Stimulated activated CD8-positive, alpha-beta memory T cell treated with anti-CD3 and anti-CD28 coated beads, Interleukin-4, amount 100 ng/mL, for 48 hours (primary cell): ENCODE measurements around the gene NAT9.

Experiments
- DNase-seq: peaks from one replicate; pipeline ENCODE4 v3.0.0-alpha.2; 2020

The NAT9 gene

DNA sequence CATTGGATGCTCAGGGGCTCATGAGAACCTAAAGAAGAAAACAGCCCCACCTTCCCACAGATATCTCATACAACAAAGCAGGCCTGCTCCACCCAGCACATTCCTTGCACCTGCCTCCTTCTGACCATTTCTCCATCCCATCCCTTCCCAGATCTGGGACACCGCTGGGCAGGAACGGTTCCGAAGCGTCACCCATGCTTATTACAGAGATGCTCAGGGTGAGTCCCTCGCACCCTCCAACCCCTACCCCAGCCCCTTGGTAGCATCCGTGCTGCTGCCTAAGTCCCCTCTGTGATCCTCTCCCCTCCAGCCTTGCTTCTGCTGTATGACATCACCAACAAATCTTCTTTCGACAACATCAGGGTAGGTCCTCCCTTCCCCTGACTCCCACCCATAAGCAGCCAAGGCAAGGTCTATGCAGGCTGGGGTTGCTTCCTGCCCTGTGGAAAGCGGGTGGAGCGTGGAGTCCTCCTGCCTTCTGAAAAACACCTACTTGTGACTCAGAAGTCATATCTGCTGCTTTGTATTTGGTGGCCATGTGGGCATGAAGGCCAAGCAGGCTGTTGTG, 33.1 kb downstream of the NAT9 start:
- no peak for DNase-seq

- peak; percentile 64 for DNase-seq
These were observed 34.0 kb downstream of the NAT9 start for GRCh38 chr17:74742153-74742515.

GRCh38 chr17:74740641-74741387, 35.3 kb downstream of the NAT9 start:
- DNase-seq = no peak

GRCh38 chr17:74740173-74740572, 36.0 kb downstream of the NAT9 start:
- no peak for DNase-seq

- no peak for DNase-seq
These were observed 36.8 kb downstream of the NAT9 start for GRCh38 chr17:74739227-74739831.

GRCh38 chr17:74738051-74738996, 37.8 kb downstream of the NAT9 start:
- peak; percentile 84 for DNase-seq

GRCh38 chr17:74737299-74738050, 38.7 kb downstream of the NAT9 start:
- DNase-seq = peak; percentile 66

- DNase-seq = peak; percentile 59
These were observed 39.4 kb downstream of the NAT9 start, which contains the start of gene RAB37 for GRCh38 chr17:74736513-74737298. RAB37 (plus strand) TSS chr17:74737256; CDS start chr17:74737273, 17 bp downstream.

DNA sequence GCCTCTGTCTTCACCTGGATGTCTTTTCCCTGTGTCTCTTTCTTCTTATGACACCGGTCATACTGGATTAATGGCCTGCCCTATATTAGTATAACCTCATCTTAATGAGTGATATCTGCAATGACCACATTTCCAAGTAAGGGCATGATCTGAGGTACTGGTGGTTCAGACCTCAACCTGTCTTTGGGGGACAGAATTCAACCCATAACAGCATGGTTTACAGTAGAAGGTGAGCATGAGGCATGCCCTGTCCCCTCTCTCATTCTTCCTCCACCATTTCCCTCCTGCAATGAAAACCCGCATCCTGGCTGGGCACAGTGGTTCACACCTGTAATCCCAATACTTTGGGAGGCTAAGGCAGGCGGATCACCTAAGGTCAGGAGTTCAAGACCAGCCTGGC, 41.9 kb downstream of the NAT9 start:
- no peak for DNase-seq

GRCh38 chr17:74733365-74734122, 42.6 kb downstream of the NAT9 start:
- no peak for DNase-seq

DNA sequence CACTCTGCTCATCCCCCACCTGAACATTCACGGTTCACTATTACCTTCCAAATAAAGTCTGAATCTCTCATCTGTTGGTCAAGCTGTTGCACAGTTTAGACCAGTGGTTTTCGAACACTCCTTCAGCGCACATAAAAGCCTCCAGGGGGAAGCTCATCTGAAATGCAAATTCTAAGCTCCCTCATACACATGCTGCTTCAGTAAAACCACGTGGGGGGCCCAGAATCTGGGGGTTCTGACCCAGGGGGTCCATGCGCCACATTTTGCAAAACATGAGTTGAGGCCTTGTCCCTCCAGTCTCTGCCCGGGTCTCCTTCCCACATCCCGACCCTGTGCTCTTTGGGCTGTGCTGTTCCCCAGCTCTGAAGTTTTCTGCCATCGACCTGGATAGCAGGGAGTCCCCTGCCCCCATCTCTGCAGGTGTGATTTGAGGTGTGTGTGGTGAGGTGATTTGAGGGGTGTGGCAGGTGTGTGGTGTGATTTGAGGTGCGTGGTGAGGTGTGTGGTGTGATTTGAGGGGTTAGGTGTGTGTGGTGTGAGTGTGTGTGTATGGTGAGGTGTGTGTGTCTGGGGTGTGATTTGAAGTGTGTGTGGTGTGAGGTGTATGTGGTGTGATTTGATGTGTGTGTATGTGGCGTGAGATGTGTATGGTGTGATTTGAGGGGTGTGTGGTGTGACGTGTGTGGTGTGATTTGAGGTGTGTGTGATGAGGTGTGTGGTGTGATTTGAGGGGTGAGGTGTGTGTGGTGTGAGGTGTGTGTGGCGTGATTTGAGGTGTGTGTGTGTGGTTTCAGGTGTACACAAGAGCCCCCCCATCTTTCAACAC, 43.9 kb downstream of the NAT9 start:
- no peak for DNase-seq

GRCh38 chr17:74731347-74731605, 44.9 kb downstream of the NAT9 start:
- no peak for DNase-seq

DNA sequence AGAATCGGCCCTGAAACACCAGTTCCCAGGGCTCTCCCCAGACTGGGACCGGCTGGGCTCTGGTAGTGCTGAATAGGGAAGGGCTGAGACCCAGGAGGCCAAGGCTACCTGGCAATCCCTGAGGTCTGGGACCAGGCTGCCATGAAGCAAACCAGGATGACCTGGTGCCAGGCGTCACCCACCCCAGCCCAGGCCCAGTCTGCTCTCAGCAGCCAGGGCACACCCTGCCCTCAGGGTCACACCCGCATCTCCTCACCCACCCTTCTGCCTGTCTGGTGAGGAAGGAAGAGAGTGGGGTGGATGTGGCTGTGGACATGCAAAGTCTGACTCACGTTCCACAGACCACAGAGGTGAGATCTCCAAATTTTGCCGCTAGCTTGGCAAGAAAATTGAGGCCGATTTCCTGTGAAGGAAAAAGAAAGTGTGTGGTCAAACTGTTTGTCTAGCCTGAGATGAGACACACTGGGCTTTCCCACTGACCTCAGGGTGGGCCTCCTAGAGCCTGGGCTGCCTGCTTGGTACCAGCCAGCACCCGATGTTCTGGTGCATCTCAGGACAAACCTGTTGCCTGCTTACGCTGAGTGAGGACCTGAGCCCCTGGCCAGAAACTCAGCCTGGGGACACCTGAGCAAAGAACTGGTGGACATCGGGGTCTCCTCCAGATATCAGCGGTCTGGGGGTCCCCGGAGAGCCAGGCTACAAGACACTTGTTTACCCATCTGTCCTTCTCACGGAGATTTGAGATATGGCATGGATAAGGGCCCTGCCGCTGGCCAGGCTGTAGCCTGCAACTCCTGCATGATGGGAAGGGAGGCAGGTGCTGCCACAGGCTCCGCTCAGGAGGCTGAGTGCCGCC, 45.4 kb downstream of the NAT9 start:
- DNase-seq = peak; percentile 63

- no peak for DNase-seq
These were observed 46.3 kb downstream of the NAT9 start for GRCh38 chr17:74729866-74730265.

GRCh38 chr17:74729368-74729767, 46.8 kb downstream of the NAT9 start:
- no peak for DNase-seq

- DNase-seq = no peak
These were observed 47.5 kb downstream of the NAT9 start for GRCh38 chr17:74728702-74729075.

- DNase-seq = no peak
These were observed 48.0 kb downstream of the NAT9 start for GRCh38 chr17:74728033-74728701.

DNA sequence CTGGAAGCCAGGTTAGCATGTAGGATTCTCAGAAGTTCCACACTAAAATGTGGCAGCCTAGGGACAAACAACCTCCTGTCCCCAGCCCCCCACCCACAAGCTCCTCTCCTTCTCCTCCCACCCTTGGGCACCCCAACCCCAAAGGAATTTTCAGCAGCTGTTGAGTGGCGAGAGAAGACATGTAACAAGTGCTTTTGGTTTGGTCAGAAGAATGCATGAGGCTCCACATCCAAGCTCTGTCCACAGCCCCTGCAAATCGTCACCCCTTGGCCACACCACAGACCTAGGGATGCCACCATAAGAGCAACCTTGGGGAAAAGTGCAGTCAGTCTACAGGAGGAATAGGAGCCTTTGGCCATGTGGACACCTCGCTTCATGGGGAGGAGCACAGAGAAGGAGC, 51.0 kb downstream of the NAT9 start:
- DNase-seq = no peak

GRCh38 chr17:74723891-74724290, 52.3 kb downstream of the NAT9 start:
- DNase-seq = no peak
